GM19324 (cell line): ENCODE data around the gene SLC13A5.
"Not testable (repeated sequence)": the region's sequence is repeated elsewhere in the genome, so short reads cannot be mapped to it uniquely, and the experiment has no call there.

Experiments used
- ATAC-seq: cut with Tn5 transposase; IDR thresholded peaks from one replicate; pipeline ENCODE4 v1.9.1; 2021; ENCODE audit warnings: mild to moderate bottlenecking, moderate library complexity; ENCODE audit not compliant: unreplicated experiment, low FRiP score

SLC13A5 gene

DNA sequence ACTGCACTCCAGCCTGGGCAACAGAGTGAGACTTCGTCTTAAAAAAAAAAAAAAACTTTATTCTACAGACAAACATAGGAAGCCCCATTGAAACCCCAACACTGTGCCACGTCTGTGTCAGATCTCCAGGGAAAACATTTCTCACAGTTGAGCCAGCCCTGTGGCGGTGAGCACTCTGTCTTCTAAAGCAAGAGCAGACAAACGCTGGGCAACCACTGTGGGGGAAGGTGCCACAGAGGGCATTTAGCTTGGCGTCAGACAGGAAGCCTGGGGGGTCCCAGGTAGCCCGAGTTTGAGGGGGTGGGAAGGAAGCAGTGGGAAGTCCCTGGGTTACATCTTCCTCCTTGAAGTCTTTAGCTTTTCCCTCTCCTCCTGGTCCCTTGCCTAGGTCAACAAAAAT lies 45.7 kb downstream of the SLC13A5 start:
- no peak for ATAC-seq

DNA sequence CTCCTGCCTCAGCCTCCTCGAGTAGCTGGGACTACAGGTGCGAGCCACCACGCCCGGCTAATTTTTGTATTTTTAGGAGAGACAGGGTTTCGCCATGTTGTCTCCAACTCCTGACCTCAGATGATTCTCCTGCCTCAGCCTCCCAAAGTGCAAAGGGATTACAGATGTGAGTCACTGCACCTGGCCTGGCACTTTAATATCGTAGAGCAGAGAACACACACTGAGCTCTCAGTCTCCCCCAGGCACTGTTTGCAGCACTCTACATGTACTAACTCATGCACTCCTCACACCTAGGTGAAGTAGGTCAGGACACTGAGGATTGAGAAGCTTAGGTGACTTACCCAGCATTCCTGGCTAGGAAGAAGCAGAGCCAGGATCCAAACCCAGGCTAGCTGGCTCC lies 46.6 kb downstream of the SLC13A5 start:
- no peak for ATAC-seq

DNA sequence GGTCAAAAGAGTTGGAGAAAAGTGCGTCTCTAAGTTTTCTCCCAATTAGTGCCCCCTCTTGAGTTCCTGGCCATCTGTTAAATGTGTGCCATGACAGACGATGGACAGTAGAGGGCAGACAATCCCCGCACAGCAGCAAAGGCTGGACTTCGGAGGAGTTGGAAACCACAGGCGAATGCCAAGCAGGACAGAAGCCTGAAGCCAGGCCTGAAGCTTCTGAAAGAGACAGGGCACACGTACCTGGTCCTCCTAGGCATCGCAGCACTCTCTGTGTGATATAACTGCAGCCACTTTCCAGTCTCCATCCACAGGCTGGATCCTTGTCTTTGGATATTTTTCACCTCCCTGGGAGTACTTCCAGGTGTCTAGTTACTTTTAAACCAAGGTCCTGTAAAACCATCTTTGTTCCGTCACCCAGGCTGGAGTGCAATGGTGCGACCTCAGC lies 47.1 kb downstream of the SLC13A5 start:
- ATAC-seq: no peak

DNA sequence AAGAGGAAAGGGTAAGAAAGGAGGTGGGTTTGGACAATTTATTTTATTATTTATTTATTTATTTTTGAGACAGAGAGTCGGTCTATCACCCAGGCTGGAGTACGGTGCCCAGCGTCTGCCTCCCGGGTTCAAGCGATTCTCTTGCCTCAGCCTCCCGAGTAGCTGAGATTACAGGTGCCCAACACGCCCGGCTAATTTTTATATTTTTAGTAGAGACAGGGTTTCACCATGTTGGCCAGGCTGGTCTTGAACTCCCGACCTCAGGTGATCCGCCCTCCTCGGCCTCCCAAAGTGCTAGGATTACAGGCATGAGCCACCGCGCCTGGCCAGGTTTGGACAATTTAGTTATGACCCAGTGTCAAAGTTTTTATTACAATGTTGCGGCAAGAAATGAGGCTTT lies 50.0 kb downstream of the SLC13A5 start:
- not testable (repeated sequence) for ATAC-seq

DNA sequence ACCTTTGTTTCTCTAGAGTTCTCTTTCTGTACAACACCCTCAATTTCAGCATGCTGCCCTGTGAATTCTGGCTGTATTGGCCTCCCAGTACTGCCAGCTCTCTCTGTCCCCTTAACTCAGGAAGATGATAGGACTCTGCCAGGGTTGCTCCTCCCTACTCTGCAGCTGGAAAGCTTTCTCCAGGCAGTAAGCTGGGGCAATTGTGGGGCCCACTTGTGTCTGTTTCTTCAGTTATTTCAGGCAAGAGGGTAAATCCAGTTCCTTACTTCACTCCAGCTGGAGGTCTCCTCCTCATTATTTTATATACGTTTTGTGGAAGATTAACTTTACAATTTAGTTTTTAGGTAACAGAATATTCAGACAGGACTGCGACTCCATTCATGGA lies 51.7 kb downstream of the SLC13A5 start:
- ATAC-seq: no peak

DNA sequence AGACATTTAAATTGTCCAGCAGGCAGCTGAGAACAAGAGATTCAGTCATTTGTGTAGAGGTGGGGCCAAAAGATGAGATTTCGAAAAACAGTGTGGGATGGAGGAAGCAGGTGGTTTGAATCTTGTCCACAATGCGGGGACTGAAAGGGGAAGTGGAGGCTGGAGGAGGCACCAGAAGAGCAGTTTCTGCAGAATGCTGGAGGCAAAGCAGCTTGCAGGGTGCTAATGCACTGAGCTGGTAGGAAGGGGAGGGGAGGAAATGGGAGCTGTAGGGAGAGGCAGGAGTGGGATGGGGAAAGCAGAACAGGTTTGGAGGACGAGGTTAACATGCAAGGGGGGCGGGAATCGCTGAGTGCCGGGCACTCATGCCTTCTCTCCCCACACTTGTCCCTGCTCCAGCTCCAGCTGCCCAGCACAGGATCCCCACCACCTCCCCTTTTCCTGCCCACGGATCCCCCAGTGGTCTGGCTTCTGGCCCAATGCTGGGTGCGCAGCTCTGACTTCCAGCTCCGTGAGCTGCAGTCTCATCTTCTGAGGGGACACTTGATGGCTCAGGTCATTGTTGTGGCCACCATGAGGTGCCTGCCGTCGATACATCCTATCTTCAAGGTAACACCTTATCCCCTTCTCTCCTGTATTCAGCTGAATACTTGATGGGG lies 52.2 kb downstream of the SLC13A5 start:
- no peak for ATAC-seq

DNA sequence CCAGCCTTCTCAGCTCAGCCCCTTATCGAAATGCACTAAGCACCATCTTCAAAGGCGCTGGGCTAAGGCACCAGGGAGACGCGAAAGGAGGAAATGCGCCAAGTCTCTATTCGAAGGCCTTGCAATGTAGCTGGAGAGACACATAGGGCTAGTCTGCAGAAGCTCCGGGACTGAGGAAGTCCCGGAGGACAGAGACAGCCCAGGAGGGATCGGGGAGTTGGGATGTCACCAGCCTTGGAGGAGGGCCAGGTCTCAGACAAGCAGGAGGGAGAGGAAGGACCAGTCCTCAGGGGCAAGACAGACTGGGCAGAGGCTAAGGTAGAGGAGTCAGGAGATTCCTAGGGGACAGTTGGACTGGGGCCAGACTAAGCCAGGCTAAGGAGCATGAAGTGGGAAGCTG lies 53.1 kb downstream of the SLC13A5 start:
- no peak for ATAC-seq

DNA sequence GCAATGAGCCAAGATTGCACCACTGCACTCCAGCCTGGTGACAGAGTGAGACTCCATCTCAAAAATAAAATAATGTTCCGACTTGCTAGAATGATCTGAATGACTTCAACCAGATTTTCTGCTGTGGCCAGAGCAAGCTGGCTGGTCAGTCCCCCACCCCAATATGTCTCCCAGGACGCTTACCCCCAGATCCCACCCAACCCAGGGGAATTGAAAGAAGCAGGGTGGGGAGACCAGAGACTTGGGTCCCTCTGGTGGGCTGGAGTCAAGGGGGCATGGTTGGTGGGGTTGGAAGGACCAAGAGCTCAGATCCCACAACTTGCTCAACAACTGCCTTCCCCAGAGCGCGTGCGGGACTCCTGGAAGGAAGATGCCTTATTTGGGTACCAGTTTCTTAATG lies 54.8 kb downstream of the SLC13A5 start:
- ATAC-seq: not testable (repeated sequence)

DNA sequence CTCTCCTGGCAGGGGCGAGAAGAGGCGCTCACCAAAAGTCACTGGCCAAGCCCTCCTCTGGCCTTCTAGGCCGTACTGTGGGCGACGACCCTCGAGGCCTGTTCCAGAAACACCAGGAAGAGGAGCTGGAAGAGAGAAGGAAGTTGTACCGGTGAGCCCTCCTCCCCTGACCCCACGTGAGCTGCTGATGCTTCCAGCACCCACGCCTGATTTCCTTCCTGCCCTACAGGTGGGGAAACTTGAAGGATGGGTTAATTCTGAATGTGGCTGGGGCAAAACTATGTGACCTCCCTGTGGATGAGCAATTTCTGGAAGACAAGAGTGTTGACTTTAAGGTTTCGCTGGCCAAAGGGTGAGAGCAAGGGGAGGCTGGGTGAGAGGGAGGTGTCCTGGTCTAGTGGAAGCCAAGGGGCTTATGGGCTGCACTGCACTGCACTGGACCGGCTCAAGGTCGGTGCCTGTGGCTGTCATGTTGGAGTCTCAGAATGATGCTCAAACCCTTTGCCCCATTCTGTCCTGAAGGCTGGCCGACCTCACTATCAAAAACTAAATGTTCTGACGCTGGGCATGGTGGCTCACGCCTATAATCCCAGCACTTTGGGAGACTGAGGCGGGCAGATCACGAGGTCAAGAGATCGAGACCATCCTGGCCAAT lies 55.4 kb downstream of the SLC13A5 start:
- no peak for ATAC-seq

DNA sequence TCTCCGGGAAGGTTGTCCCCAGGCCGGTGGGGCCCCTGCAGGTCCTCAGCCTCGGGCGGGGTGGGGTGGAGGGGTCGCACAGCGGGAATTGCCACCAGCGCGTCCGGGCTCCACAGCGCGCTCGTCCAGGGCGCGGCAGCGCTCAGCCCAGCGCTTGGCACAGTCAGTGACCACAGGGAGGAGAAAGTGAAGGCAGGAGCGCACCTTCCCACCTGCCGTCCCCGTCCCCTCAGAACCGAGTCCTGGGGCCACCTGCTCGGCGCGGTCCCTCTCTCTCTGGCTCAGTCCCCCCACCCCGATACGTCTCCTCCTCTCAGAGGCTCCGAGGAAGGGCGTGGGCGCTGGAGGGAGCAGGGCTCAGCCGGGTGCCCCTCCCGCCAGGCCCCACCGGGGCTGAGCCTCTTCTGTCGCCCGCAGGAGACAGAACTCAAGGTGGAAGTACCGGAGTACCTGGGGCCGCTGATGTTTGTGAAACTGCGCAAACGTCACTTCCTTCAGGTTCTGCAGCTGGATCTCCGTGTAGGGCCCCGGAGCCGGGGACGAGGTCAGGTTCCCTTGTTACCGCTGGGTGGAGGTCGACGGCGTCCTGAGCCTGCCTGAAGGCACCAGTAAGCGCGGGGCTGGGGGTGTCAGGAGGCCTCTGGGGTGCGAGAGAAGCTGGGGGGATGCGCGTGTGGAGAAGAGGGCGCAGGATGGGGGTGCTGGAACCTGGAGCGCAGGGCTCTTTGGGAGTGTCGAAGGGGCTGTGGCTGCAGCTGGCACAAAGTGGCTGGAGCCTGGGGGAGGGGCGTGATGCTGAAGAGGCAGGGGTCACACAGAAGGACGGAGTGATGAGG lies 56.2 kb downstream of the SLC13A5 start:
- not testable (repeated sequence) for ATAC-seq

DNA sequence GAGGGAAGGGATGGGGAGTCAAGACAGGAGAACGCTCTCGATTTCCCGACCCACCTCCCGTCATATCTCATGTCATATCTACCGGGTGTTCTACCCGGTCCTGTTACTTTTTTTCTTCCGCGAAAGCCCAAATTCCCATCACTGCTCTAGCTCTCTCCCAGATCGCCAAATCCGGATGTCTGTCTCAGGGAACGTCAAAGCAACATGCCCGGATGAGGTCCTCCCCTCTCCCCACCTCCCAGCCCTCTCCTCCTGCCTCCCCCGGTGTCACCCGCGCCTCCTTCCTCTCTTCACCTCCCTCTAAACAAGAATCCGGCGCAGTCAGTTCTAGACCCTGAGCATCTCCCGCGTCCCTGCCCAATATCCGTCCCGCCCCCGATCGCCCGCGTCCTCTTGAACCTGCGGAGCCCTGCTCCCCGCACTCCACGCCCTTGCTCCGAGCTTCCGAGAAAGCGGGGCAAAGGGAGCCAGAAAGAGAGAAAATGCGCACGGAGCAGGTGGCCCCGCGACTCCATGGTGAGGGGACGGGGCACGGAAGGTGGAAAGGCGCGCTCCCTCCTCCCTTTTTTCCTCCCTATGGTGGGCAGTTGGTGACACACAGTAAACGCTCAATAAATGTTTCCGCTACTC lies 57.3 kb downstream of the SLC13A5 start:
- not testable (repeated sequence) for ATAC-seq

DNA sequence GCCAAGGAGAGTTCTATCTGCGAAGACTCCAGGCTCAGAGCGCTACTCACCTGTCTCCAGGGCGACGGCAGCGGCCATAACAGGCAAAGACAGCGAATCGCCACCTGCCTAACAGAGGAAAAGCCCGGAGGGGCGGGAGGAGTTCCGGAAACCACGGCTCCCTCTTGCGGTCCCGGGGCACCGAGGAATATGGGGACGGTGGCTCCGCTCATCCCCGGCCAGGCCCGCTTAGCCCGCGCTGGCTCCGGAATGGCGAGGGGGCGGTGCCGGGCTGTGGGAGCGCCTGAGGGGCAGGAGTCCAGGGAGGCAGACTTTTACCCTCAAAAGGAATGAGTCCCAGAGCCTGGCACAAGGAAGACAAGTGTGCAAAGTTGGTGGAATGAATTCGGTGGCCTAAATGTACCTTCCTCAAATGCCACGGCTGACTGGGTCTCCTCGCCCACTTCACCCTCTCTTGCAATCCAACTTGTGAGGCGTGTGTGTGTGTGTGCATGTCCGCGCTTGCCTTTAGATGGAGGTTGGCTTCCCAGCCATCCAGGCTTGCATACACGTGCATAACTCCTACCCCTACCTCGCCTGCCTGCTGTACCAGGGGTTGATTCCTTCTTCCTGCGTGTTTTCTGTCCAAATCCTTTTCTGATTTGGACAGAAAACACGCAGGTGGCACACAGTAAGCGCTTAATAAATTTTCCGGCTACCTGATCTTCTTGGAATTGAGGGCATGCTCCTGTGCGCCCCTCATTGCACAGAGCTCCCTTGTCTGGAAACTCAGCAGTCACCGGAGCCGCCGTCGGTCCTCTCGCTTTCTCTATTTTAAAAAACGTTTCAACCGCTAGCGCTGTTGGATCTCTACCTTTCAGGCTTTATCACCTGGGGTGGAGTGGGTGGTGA lies 58.1 kb downstream of the SLC13A5 start:
- ATAC-seq: no peak

DNA sequence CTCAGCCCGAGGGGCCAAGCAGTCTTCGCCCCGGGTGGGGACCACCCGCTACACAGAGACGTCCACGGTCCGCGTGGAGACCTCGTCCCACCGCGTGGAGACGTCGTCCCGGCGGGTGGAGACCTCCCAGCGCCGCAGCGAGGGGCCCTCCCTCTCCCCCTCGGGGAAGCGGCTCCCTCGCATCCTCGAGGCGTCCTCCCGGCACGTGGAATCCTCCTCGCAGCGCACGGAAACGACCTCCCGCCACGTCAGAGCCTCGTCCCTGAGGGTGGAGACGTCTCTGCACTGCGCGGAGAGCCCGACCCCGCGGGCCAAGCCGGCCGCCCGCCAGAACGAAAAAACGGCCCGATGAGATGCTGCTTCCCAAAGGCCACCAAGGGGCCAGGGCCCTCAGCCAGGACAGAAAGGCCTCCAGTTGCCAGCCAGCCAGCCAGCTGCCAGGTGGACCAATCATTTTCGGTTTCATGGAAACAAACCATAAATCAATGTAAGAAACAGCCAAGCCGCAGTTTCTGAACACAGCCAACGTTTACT lies 61.2 kb downstream of the SLC13A5 start:
- peak; percentile 26 for ATAC-seq

DNA sequence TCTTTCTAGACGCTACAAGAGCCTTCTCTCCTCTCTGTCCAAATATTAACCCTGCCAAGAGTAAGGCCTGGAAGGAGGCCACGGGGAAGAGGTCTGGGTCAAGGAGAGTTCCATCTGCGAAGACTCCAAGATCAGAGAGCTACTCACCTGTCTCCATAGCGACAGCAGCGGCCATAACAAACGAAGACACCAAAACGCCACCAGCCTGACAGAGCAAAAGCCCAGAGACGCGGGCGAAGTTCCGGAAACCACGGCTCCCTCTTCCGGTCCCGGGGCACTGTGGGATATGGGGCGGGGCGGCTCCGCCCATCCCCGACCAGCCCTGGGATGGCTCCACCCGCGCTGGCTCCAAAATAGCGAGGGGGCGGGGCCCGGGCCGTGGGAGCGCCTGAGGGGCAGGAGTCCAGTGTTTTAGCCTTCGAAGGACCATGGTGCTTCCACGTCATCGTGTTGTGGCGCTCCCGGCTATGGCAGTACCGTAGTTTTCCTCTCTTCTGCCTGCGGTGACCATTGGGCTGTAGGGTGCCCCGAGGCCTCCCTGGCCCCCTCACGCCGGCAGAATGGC lies 61.7 kb downstream of the SLC13A5 start, which contains the start of the genes C17orf100 and MED31:
Gene C17orf100, plus strand, starts transcription at position 409 of the 565 bp plus-strand sequence. Its CDS starts 152 bp downstream, at position 561.
Gene MED31, minus strand, starts transcription at position 252 of the 565 bp plus-strand sequence. Its CDS starts 77 bp downstream, at position 175.
- ATAC-seq: peak; percentile 95

DNA sequence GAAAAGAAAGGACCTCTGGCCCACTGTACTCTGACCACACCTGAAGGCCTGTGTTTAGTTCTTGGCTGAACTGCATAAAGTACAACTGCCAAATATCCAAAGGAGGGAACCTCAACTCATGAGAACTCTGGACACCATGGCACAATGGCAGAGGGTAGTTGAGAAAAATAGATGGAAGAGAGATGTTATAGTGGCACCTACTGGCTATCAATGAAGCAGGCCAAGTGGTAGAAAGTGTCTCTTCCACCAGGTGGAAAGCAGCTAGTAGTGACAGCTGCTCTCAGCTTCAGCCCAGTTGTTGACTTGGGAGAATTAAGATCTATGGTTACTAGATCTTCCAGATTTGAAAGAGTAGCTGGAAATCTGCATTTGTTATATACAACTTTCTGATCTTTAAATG lies 65.0 kb downstream of the SLC13A5 start:
- ATAC-seq: no peak

DNA sequence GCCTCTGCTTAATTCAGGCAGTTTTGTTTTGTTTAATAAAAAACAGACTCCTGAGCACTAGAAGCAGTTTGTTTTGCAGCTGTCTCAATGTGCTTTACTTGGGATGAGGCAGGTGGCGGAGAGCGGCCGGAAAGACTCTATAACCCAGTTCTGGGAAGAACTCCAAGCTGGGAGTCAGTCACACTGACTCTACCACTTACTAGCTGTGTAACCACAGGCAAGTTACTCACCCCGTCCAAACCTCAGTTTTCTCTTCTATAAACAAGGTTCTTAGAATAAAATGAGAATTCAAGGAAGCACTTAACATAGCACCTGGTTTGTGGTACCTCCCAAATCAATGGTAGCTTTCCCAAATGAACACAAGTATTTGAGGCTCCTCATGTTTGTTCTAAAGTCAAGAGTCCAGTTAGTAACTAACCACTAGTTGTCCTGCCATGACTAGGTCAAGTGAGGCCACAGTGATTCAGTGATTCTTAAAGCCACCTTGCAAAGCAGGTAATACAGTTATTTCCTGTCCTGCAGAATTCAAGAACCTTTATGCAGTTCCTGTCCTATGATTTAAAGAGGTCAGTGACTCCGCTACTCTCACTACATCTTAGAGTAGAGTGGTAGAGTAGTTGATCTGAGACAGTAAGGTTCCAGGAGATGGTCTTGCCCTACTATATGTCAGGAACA lies 69.6 kb downstream of the SLC13A5 start:
- no peak for ATAC-seq

DNA sequence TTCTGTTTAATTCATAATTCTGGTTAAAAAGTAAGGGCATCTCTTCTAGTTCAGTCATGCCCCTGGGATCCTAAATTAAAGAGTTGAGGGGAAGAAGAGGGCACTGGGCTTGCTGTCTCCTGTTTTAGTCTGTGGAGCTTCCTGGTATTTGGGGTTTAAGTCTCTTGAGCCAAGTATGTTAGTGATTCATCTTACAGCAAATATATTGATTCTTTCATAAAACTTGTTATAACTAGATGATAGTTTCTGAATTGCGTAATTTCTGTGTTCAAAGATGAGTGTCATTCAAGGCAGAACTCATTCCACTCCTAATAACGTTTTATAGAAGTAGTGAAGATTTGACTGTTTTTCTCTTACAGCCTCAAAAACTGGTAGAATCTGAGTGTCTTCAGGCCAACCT lies 70.6 kb downstream of the SLC13A5 start:
- no peak for ATAC-seq

DNA sequence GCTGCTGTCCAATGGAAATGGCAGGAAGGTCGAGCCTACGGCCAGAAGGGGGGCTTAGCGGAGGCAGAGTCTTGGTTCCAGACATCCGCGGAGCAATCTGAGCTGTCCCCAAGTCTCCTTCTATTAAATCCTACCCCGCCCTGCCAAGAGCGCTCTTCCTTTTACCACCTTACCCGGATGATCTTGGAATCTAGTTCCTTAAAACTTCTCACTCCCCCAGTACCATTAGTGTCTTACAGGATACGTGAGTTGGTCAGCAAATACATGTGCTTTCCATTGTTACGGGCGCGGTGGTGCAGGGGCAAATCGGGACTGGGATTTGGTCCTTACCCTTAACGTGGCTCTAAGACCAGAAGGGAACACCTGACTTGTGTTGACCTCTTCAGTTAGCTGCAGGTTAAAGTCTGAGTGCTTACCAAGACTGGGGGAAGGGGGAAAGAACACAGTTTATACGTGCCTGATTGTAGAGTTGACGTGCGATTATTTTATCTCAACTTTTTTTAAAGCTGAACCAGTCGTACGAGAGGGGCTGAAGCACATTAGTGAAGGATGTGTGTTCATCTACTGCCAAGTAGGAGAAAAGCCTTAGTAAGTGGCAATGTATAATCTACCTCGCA lies 71.8 kb downstream of the SLC13A5 start:
- ATAC-seq: no peak
